Measurements from ENCODE around the gene ANO2.
A peak's percentile ranks its signal among the peaks of the same experiment; 100 is the strongest.

The ANO2 gene

DNA sequence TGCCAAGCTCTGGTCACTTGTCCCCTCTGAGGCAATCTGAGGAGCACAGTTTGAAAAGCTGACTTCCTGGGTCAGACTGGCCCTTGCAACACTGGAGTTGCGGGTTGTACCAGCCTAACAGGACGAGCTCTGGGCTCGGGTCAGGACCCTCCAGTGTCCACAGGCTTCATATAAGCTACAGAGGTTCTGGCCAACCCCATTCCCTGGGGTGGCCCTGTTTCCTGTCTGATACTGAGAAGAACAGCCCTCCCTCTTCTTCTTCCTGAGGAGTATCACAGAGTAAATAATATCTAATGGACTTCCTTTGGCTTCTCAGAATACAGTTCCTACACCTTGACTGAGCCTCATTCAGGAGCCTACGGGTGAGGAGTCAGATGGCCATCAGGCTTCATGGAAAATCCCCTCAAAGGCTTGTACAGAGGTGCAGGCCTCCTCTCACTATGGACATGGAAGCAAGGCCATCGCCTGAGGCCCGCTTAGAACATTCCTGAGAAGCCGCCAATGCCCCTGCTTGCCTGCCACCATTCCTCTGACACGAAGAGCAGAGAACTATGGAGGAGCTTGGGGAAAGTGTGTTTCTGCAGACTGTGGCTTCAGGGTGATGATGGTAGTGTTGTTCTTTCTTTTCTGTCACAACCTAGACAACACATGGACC lies 28.5 kb upstream of the ANO2 start:
- Histone ChIP-seq H3K27me3 (ENCODE audit: control insufficient read depth, insufficient read depth, low read length) (peaks cover 3% of the 10 kb centered on the region; the same call in 1 of the 2 replicates), H3K36me3 (ENCODE audit: control insufficient read depth, insufficient read depth, low read length) (no peaks in the 10 kb centered on the region)

DNA sequence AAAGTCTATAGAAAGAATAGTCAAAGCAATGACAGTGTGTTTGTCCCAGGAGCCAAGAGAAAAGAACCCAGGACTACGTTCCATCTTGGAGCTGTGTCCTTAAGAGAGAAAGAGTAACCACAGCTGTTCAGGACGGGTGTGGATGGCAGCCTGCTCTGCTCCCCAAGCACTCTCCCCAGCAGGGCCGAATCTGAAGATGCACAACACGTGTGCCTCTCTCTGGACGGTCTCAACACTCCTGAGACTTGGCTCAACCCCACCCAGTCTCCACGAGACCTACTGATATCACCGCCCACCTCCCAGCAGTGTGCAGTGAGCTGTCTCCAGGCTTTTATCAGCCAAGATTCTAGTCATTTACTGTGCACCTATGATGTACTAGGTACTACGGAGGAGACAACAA lies 27.3 kb upstream of the ANO2 start:
- H3K4me1 ChIP-seq (ENCODE audit: control insufficient read depth, insufficient read depth, low read length): peaks cover 11% of the 10 kb centered on the region; the same call in 1 of the 2 replicates
- no peak overlapping the region for H3K9ac ChIP-seq (ENCODE audit: low read length)
- H3K27me3 ChIP-seq (ENCODE audit: control insufficient read depth, insufficient read depth, low read length): peaks cover 3% of the 10 kb centered on the region; the same call in 1 of the 2 replicates
- H3K36me3 ChIP-seq (ENCODE audit: control insufficient read depth, insufficient read depth, low read length): no peaks in the 10 kb centered on the region
- H3K27ac ChIP-seq (ENCODE audit: low read depth, low read length): no peak overlapping the region
- H3K9me3 ChIP-seq (ENCODE audit: control insufficient read depth, insufficient read depth, low read depth, low read length): no peaks in the 10 kb centered on the region
- no peak overlapping the region for H3K4me3 ChIP-seq (ENCODE audit: low read depth, low read length)

More for the DNA sequence above, 28.5 kb upstream of the ANO2 start:
- Histone ChIP-seq H3K27ac (ENCODE audit: low read depth, low read length) (no peak overlapping the region), H3K4me3 (ENCODE audit: low read depth, low read length) (no peak overlapping the region), H3K9me3 (ENCODE audit: control insufficient read depth, insufficient read depth, low read depth, low read length) (no peaks in the 10 kb centered on the region), H3K4me1 (ENCODE audit: control insufficient read depth, insufficient read depth, low read length) (peaks cover 11% of the 10 kb centered on the region; the same call in 1 of the 2 replicates), H3K9ac (ENCODE audit: low read length) (no peak overlapping the region)

- Histone ChIP-seq H3K9me3 (ENCODE audit: control insufficient read depth, insufficient read depth, low read depth, low read length) (no peaks in the 10 kb centered on the region), H3K27ac (ENCODE audit: low read depth, low read length) (no peak overlapping the region), H3K4me1 (ENCODE audit: control insufficient read depth, insufficient read depth, low read length) (peaks cover 11% of the 10 kb centered on the region; the same call in 1 of the 2 replicates), H3K9ac (ENCODE audit: low read length) (no peak overlapping the region), H3K27me3 (ENCODE audit: control insufficient read depth, insufficient read depth, low read length) (peaks cover 3% of the 10 kb centered on the region; the same call in 1 of the 2 replicates), H3K36me3 (ENCODE audit: control insufficient read depth, insufficient read depth, low read length) (no peaks in the 10 kb centered on the region), H3K4me3 (ENCODE audit: low read depth, low read length) (no peak overlapping the region)
Measured at GRCh38 chr12:5971194-5971850, 26.3 kb upstream of the ANO2 start.

DNA sequence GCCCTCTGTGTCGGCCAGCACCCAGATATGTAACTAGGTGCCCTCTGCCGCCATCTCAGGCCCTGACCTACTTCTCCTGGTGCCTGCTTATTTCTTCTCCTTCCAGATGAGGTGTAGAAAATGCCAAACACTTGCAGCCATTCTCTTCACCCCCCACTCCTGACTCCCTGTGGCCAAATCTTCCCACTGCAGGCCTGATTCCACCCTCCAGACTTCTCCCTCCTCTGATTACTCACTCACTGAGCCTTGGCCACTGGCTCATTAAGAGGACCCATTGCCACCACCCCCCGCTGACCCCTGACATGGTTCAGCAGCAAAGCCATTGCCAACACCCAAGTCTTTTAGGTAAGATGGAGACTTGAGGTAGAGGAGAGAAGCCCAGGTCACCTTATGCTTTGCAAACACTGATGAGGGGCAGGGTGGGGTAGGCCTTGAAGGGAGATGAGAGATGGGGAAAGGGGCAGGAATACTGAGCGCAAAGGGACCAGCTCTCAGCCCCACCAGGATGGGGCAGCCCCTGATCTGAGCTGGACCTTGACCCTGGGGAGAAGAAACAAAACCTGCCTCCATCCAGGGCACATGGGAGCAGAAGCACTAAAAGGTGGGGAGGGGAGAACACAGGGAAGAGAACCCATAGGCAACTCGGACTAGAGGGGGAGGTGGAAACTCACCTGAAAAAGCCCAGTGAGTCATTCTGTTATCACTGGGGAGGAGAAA lies 25.1 kb upstream of the ANO2 start:
- Histone ChIP-seq H3K27ac (ENCODE audit: low read depth, low read length) (no peak overlapping the region), H3K4me3 (ENCODE audit: low read depth, low read length) (no peak overlapping the region), H3K4me1 (ENCODE audit: control insufficient read depth, insufficient read depth, low read length) (peaks cover 18% of the 10 kb centered on the region), H3K36me3 (ENCODE audit: control insufficient read depth, insufficient read depth, low read length) (no peaks in the 10 kb centered on the region), H3K9ac (ENCODE audit: low read length) (no peak overlapping the region), H3K27me3 (ENCODE audit: control insufficient read depth, insufficient read depth, low read length) (peaks cover 3% of the 10 kb centered on the region), H3K9me3 (ENCODE audit: control insufficient read depth, insufficient read depth, low read depth, low read length) (no peaks in the 10 kb centered on the region)

DNA sequence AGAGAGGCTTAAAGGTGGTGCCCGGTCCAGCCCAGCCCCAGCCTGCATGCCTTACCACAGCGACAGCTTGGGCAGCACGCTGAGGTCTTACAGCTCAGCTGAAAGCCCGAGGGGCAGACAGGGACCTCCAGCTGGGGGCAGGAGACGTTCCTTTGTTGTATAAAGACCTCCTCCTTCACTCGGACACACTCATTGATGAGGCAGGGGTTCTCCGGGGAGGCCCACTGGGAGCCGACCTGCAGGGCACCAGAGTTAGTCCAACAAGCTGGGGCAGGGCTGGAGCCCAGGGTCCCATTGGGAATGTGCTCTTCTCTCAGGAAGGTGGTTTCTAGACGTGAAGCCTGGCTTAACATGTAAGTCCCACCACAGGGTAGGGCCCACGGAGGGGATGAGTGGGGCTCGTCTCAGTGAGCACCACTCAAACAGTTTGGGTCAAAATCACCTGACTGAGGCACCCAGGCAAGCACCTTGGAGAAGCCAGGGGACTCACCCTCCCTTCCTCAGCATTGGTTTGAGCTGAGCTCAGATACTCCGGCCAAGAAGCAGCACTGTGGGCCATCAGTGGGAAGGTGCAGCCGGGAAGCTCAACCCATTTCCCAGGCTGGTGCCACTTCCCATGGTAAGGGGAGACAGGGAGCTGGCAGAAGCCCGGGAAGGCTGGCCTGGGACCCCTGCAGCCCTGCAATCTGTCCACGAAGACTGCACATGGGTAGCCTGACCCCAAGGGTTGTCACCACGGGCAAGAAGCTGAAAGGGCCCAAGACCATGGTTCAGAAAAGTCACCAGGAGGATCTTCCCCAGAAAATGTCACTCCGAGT lies 24.3 kb upstream of the ANO2 start:
- Histone ChIP-seq H3K9ac (ENCODE audit: low read length) (no peak overlapping the region), H3K4me1 (ENCODE audit: control insufficient read depth, insufficient read depth, low read length) (peaks cover 25% of the 10 kb centered on the region), H3K27ac (ENCODE audit: low read depth, low read length) (no peak overlapping the region), H3K4me3 (ENCODE audit: low read depth, low read length) (no peak overlapping the region), H3K27me3 (ENCODE audit: control insufficient read depth, insufficient read depth, low read length) (peaks cover 3% of the 10 kb centered on the region), H3K36me3 (ENCODE audit: control insufficient read depth, insufficient read depth, low read length) (no peaks in the 10 kb centered on the region), H3K9me3 (ENCODE audit: control insufficient read depth, insufficient read depth, low read depth, low read length) (no peaks in the 10 kb centered on the region)

DNA sequence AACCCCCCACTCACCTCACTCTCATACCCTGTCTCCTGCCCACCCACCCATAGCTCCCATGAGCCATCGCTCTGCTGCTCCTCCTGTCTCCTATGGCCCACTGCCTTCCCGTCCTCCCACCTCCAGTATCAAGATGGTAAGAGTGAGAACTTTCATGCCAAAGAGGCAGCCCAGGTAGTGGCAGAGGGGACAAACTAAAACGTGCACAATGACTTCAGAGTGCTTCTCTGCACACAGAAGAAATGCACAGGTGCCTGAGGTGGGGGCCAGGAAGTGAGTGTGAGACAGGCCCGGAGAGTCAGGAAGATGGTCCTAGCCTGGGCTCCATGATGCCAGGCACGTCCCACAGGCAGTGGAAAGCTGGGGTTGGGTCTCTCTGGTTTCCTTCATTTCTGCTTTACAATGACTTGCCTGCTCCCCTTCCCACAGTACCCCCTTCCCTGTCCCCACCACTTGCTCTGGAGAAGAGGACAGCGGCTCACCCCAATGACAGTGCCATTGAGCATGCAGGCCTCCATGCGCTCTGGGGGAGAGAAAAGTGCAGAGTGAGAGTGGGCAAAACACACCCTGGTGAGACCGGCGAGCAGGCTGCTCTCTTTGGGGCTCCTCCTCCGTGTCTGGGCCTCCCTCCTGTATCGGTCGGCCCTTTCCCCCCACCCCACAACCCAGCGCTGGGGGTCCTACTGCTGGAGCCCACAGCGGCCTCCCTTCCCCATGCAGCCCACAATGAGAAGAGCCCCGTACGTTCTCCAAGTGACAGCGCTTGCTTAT lies 22.8 kb upstream of the ANO2 start:
- no peak overlapping the region for H3K9ac ChIP-seq (ENCODE audit: low read length)
- H3K27ac ChIP-seq (ENCODE audit: low read depth, low read length): no peak overlapping the region
- no peaks in the 10 kb centered on the region for H3K9me3 ChIP-seq (ENCODE audit: control insufficient read depth, insufficient read depth, low read depth, low read length)
- H3K4me1 ChIP-seq (ENCODE audit: control insufficient read depth, insufficient read depth, low read length): peaks cover 29% of the 10 kb centered on the region
- peaks cover 3% of the 10 kb centered on the region for H3K27me3 ChIP-seq (ENCODE audit: control insufficient read depth, insufficient read depth, low read length)
- no peaks in the 10 kb centered on the region for H3K36me3 ChIP-seq (ENCODE audit: control insufficient read depth, insufficient read depth, low read length)
- no peak overlapping the region for H3K4me3 ChIP-seq (ENCODE audit: low read depth, low read length)

DNA sequence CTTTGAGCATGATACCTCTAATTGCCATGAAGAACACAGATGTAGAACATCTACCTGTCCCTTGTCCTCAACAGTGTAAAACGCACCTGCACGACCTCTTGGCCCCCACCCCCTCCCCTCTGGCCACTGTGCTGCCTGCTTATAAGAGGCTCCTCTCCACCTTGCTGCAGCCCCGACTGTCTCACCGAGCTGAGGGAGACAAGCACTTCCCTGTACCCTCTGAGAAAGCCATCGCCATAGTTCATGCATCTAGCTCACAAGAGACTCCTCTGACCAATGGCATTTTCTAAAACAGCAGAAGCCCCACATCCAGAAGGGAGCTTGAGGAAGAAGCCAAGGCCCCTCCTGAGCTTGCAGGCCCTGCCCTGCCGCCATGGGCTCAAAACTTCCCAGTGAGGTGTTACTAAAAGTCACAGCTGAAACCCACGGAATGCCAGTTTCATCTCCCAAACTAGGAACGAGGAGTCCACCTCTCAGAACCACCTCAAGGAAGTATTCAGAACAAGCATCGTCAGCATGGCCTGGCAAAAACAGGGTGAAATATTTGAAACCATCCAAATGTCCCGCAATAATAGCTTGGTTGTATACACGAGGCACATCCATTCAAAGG lies 21.5 kb upstream of the ANO2 start:
- H3K9me3 ChIP-seq (ENCODE audit: control insufficient read depth, insufficient read depth, low read depth, low read length): no peaks in the 10 kb centered on the region
- no peak overlapping the region for H3K9ac ChIP-seq (ENCODE audit: low read length)
- no peaks in the 10 kb centered on the region for H3K36me3 ChIP-seq (ENCODE audit: control insufficient read depth, insufficient read depth, low read length)
- H3K4me3 ChIP-seq (ENCODE audit: low read depth, low read length): no peak overlapping the region
- H3K27ac ChIP-seq (ENCODE audit: low read depth, low read length): no peak overlapping the region
- peaks cover 29% of the 10 kb centered on the region for H3K4me1 ChIP-seq (ENCODE audit: control insufficient read depth, insufficient read depth, low read length)
- H3K27me3 ChIP-seq (ENCODE audit: control insufficient read depth, insufficient read depth, low read length): no peaks in the 10 kb centered on the region; the same call in none of the 2 replicates

- H3K9me3 ChIP-seq (ENCODE audit: control insufficient read depth, insufficient read depth, low read depth, low read length): no peaks in the 10 kb centered on the region
- H3K36me3 ChIP-seq (ENCODE audit: control insufficient read depth, insufficient read depth, low read length): no peaks in the 10 kb centered on the region
- no peak overlapping the region for H3K9ac ChIP-seq (ENCODE audit: low read length)
- peaks cover 29% of the 10 kb centered on the region for H3K4me1 ChIP-seq (ENCODE audit: control insufficient read depth, insufficient read depth, low read length)
- no peak overlapping the region for H3K27ac ChIP-seq (ENCODE audit: low read depth, low read length)
- H3K27me3 ChIP-seq (ENCODE audit: control insufficient read depth, insufficient read depth, low read length): no peaks in the 10 kb centered on the region; the same call in 1 of the 2 replicates
- H3K4me3 ChIP-seq (ENCODE audit: low read depth, low read length): no peak overlapping the region
Measured at GRCh38 chr12:5965950-5966383, 20.9 kb upstream of the ANO2 start.

DNA sequence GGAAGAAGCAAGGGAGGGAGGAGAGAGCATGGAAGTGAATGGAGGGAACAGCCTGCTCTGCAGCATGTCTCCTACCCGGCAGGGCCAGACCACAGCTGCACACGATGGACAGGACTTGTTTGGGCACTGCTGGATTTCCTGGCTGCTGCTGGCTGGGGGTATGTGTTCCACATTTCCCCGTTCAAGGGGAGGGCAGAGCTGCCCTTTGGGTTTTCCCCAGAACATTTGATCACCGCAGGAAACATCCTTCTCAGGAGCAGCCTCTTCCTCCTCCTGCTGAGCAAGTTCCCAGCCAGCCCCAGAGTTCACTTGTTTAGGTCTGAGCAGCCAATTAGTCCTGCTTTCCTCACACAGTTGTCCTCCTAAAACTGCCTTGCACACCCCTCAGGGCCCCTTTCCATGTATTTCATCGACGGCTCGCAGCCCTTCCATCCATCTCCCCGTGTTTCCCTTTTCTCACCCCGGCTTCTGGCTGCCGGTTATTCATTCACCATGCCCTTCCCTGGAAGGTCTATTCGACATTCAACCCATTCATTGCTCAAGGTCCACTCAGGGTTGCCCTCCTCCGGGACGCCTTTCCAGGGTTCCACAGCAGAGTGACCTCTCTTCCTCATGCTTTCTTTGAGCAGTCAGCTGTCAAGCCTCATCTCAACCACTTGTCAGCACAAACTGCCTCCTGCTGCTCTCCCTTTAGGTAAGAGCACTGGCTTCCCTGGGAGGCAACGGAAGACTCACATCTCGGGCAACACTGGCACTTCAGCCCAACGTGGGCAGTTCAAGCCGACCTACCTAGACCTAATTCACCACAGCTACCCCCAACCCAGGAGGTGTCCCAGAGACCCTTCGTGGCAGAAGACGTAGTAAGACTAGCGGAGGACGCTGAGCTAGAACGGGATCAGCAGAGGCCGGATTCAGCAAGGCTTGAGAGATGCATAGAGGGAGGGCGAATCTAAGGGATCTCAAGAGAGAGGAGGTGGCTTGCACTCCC lies 20.1 kb upstream of the ANO2 start:
- peak overlapping the region; percentile 13 for H3K9ac ChIP-seq (ENCODE audit: low read length)
- no peaks in the 10 kb centered on the region; the same call in 1 of the 2 replicates for H3K27me3 ChIP-seq (ENCODE audit: control insufficient read depth, insufficient read depth, low read length)
- peak overlapping the region; percentile 6; the same call in 1 of the 2 replicates for H3K4me3 ChIP-seq (ENCODE audit: low read depth, low read length)
- H3K27ac ChIP-seq (ENCODE audit: low read depth, low read length): no peak overlapping the region
- peaks cover 29% of the 10 kb centered on the region for H3K4me1 ChIP-seq (ENCODE audit: control insufficient read depth, insufficient read depth, low read length)
- H3K9me3 ChIP-seq (ENCODE audit: control insufficient read depth, insufficient read depth, low read depth, low read length): no peaks in the 10 kb centered on the region
- H3K36me3 ChIP-seq (ENCODE audit: control insufficient read depth, insufficient read depth, low read length): no peaks in the 10 kb centered on the region

All from HUES6 (cell line).